ENCODE data around the gene PMM1.

DNA sequence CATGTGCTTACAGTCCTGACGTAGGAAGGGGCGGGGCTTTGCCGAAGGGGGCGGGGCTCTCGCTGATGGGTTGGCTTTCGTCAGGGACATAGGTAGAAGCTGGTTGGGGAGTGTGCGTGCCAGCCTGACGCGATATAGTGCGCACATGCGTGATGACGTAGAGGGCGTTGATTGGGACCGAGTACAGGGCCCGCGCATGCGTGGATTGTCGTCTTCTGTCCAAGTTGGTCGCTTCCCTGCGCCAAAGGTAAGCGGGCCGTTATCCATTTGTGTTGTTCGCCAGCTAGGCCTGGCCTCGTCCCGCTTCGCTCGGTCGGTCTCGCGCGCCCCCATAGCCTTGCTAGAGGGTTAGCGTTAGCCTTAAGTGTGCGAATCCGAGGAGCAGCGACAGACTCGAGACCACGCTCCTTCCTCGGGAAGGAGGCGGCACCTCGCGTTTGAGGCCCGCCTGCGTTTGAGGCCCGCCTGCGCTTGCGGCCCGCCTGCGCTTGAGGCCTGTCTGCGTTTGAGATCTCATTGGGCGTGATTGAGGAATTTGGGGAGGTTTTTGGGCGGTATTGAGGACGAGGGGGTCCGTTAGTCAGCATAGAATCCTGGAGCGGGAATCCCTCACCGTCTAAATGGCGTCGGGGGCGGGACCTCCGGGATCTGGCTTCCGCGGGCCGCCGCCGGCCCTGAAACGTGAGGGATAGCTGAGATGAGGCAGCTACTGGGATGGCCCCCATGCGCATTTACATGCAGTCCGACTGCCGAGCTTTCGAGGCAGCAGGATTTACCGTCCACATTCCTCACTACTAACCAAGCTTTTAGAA is 31.7 kb upstream of the PMM1 start, which contains the start of gene XRCC6:
- TF ChIP-seq EZH2phosphoT487 (IDR thresholded peaks at IDR 0.05; ENCODE audit: low read length) (no peak), EZH2 (optimal IDR thresholded peaks at IDR 0.05; ENCODE audit: low read depth, low read length) (no peak)
- TF ChIP-seq, protein P1, sequence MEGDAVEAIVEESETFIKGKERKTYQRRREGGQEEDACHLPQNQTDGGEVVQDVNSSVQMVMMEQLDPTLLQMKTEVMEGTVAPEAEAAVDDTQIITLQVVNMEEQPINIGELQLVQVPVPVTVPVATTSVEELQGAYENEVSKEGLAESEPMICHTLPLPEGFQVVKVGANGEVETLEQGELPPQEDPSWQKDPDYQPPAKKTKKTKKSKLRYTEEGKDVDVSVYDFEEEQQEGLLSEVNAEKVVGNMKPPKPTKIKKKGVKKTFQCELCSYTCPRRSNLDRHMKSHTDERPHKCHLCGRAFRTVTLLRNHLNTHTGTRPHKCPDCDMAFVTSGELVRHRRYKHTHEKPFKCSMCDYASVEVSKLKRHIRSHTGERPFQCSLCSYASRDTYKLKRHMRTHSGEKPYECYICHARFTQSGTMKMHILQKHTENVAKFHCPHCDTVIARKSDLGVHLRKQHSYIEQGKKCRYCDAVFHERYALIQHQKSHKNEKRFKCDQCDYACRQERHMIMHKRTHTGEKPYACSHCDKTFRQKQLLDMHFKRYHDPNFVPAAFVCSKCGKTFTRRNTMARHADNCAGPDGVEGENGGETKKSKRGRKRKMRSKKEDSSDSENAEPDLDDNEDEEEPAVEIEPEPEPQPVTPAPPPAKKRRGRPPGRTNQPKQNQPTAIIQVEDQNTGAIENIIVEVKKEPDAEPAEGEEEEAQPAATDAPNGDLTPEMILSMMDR (IDR thresholded peaks at IDR 0.05; ENCODE audit: low read length), result no peak

Measured in MM.1S (cell line).